Measurements from ENCODE around the gene POMP.

DNA sequence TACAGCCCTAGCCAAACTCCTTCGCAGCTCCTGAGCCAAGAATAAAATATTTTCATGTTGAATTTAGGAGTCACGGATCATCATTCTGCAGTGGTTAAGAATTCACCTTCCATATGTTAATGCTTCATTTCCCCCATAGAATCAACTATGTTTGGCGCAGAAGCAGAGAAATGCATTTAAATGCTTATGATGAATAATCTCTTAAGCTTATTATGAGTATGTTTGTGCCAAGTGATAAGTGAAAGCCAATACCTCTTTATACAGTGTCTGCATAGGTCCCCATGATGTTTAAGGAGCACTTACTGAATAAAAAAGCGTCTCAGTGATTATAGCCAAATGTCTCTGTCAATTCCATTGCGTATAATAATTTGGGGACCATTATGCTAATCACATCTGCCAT is 32.7 kb upstream of the POMP start:
- TF ChIP-seq, protein P1, sequence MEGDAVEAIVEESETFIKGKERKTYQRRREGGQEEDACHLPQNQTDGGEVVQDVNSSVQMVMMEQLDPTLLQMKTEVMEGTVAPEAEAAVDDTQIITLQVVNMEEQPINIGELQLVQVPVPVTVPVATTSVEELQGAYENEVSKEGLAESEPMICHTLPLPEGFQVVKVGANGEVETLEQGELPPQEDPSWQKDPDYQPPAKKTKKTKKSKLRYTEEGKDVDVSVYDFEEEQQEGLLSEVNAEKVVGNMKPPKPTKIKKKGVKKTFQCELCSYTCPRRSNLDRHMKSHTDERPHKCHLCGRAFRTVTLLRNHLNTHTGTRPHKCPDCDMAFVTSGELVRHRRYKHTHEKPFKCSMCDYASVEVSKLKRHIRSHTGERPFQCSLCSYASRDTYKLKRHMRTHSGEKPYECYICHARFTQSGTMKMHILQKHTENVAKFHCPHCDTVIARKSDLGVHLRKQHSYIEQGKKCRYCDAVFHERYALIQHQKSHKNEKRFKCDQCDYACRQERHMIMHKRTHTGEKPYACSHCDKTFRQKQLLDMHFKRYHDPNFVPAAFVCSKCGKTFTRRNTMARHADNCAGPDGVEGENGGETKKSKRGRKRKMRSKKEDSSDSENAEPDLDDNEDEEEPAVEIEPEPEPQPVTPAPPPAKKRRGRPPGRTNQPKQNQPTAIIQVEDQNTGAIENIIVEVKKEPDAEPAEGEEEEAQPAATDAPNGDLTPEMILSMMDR (IDR thresholded peaks at IDR 0.05) = no peak
- no peak for TF ChIP-seq POLR2A (IDR thresholded peaks at IDR 0.05)

Measured in uterus (tissue), 2 donors.